HL-60 (cell line): ENCODE results near the gene ZG16.

Experiments
- DNase-seq, 2 experiments: peaks; one replicate each; pipeline ENCODE4 v3.0.0-alpha.2; 2010 to 2020; ENCODE audit warnings: low read depth in 1 of 2, low spot score in 1 of 2
- H3K27ac ChIP-seq: fragments of 250-450 bp; sonication (Bioruptor Pico); replicated peaks from 2 replicates; pipeline ENCODE4 v1.5.1; 2020; ENCODE audit warnings: mild to moderate bottlenecking, moderate library complexity
- H3K27me3 ChIP-seq: fragments of 250-450 bp; sonication (Bioruptor Pico); 2 replicates; pipeline ENCODE4 v1.5.1; 2021; ENCODE audit warnings: mild to moderate bottlenecking, moderate library complexity; ENCODE audit not compliant: insufficient read depth, poor library complexity, severe bottlenecking
- H3K4me3 ChIP-seq: replicated peaks from 2 replicates; pipeline ENCODE4 v1.5.1; 2011; ENCODE audit warnings: mild to moderate bottlenecking, control low read depth, low read length; ENCODE audit not compliant: insufficient read depth
- GABPA ChIP-seq: IDR thresholded peaks from 2 replicates; pipeline ENCODE4 v1.6.1; 2012; ENCODE audit warnings: low read depth
- POLR2AphosphoS5 ChIP-seq: IDR thresholded peaks from 2 replicates; pipeline ENCODE4 v1.6.1; 2012; ENCODE audit warnings: low read depth
- SPI1 ChIP-seq: IDR thresholded peaks from 2 replicates; pipeline ENCODE4 v1.6.1; 2012; ENCODE audit warnings: low read depth, mild to moderate bottlenecking, borderline replicate concordance
- TF ChIP-seq, protein P1 (sequence below): IDR thresholded peaks from 2 replicates; pipeline ENCODE4 v1.6.1; 2012; ENCODE audit warnings: low read depth; ENCODE audit not compliant: insufficient replicate concordance
- TF ChIP-seq, protein P2 (sequence below): IDR thresholded peaks from one replicate; pipeline ENCODE4 v1.5.1; 2011; ENCODE audit warnings: low read length, control low read depth, inconsistent platforms; ENCODE audit not compliant: insufficient read depth

The ZG16 gene

DNA sequence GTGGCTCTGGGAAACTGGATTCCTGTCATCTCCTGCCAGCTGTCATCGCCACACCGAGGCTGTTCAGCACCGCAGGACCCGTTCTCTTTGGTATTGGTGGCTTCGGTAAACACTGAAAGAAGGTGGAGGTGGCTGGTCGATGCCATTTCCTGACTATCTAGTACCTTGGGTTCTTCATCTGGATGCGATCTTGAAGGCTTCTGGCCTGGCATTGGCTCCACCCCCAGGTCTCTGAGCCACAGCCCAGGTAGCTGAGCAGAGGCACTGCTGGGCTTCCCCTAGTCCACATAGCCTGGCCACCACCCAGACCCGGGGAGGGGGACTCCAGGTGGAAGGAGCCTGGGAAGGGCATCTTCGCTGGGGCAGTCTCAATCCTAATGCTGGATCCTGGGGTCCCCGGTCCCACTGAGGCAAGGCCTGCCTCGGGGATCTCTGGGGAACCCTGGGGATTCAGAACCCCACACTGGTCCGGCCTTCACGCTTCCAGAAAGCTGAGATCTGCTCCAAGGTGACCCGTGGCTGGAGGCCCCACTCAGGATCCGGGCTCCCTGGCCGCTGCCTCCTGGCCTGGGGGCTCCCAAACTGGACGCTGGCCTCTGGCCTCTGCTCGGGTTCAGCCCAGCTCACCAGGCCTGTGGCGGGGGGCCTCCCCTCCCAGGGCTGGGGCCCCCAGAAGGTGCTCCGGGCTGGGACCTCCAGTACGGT is 34.1 kb upstream of the ZG16 start:
- Histone ChIP-seq H3K27ac (peak overlapping the region; percentile 100), H3K4me3 (peak overlapping the region; percentile 52), H3K27me3 (no peaks in the 10 kb centered on the region)
- TF ChIP-seq, protein P1, sequence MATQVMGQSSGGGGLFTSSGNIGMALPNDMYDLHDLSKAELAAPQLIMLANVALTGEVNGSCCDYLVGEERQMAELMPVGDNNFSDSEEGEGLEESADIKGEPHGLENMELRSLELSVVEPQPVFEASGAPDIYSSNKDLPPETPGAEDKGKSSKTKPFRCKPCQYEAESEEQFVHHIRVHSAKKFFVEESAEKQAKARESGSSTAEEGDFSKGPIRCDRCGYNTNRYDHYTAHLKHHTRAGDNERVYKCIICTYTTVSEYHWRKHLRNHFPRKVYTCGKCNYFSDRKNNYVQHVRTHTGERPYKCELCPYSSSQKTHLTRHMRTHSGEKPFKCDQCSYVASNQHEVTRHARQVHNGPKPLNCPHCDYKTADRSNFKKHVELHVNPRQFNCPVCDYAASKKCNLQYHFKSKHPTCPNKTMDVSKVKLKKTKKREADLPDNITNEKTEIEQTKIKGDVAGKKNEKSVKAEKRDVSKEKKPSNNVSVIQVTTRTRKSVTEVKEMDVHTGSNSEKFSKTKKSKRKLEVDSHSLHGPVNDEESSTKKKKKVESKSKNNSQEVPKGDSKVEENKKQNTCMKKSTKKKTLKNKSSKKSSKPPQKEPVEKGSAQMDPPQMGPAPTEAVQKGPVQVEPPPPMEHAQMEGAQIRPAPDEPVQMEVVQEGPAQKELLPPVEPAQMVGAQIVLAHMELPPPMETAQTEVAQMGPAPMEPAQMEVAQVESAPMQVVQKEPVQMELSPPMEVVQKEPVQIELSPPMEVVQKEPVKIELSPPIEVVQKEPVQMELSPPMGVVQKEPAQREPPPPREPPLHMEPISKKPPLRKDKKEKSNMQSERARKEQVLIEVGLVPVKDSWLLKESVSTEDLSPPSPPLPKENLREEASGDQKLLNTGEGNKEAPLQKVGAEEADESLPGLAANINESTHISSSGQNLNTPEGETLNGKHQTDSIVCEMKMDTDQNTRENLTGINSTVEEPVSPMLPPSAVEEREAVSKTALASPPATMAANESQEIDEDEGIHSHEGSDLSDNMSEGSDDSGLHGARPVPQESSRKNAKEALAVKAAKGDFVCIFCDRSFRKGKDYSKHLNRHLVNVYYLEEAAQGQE: no peak
- TF ChIP-seq GABPA (no peak), SPI1 (no peak), POLR2AphosphoS5 (no peak)
- TF ChIP-seq, protein P2, sequence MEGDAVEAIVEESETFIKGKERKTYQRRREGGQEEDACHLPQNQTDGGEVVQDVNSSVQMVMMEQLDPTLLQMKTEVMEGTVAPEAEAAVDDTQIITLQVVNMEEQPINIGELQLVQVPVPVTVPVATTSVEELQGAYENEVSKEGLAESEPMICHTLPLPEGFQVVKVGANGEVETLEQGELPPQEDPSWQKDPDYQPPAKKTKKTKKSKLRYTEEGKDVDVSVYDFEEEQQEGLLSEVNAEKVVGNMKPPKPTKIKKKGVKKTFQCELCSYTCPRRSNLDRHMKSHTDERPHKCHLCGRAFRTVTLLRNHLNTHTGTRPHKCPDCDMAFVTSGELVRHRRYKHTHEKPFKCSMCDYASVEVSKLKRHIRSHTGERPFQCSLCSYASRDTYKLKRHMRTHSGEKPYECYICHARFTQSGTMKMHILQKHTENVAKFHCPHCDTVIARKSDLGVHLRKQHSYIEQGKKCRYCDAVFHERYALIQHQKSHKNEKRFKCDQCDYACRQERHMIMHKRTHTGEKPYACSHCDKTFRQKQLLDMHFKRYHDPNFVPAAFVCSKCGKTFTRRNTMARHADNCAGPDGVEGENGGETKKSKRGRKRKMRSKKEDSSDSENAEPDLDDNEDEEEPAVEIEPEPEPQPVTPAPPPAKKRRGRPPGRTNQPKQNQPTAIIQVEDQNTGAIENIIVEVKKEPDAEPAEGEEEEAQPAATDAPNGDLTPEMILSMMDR: no peak
- DNase-seq: peak in 1 of 2 experiments; percentile 43

- H3K27ac ChIP-seq: peak overlapping the region; percentile 100
- peak; percentile 33 to 75 for DNase-seq
- H3K4me3 ChIP-seq: peak overlapping the region; percentile 52
- H3K27me3 ChIP-seq: no peaks in the 10 kb centered on the region
- TF ChIP-seq, protein P2: no peak
- TF ChIP-seq GABPA: no peak
- TF ChIP-seq, protein P1: peak; percentile 35
- TF ChIP-seq SPI1: no peak
- peak; percentile 79 for TF ChIP-seq POLR2AphosphoS5
These were observed 33.4 kb upstream of the ZG16 start for GRCh38 chr16:29744541-29745101.

DNA sequence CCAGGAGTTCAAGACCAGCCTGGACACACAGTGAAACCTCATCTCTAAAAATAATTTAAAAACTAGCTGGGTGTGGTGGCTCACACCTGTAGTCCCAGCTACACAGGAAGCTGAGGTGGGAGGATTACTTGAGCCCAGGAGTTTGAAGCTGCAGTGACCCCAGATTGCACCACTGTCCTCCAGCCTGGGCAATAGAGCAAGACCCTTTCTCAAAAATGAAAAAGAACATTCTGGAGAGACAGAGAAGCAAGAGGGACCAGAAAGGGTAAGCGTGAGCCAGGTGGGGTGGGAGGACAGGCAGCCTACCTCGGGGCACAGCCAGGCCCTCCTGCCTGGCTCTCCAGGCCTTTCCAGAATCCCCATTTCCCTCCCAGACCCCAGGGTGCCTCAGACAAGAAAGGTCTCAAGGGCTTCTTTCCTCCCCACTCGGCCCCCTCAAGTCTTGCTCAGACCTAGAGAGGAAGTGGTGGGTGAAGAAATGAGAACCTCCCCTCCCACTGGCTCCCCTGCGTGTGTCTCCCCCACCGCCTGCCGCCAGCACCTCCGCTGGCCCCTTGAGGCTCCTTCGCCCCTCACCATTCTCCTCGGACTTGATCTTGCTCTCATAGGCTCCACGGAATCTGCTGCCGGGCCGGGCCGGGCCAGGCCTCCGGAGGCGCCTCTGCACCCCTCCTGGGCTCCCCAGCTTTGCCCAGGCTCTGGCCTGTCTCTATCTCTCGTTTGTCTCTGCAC is 32.8 kb upstream of the ZG16 start:
- DNase-seq: peak; percentile 63 to 92
- TF ChIP-seq, protein P2: no peak
- peak; percentile 41; the same call in 1 of the 2 replicates for TF ChIP-seq GABPA
- peak; percentile 1; the same call in 1 of the 2 replicates for TF ChIP-seq POLR2AphosphoS5
- TF ChIP-seq SPI1: peak; percentile 97
- TF ChIP-seq, protein P1: peak; percentile 53
- Histone ChIP-seq H3K27ac (peak overlapping the region; percentile 100), H3K4me3 (peak overlapping the region; percentile 52), H3K27me3 (no peaks in the 10 kb centered on the region)
